Tibial nerve (tissue), 4 donors: ENCODE results near the gene MPND. TPM values are rescaled to one million over a fixed set of nuclear protein-coding genes. Genes with fewer than 3 reads are reported as not detected.

Source experiments
- DNase-seq, 2 donors: peaks; one replicate each; pipeline ENCODE4 v3.0.0-alpha.2; 2019; ENCODE audit warnings: low spot score in 2 of 2
- H3K27ac ChIP-seq, 4 donors: fragments of 200-600 bp; sonication (generic) in 3 of 4; one replicate each; pipeline ENCODE4 v1.5.1; 2017 to 2019; ENCODE audit warnings: mild to moderate bottlenecking in 1 of 4
- H3K27me3 ChIP-seq, 2 donors: fragments of 200-600 bp; sonication (generic) in 1 of 2; one replicate each; pipeline versions ENCODE4 v1.5.1 to v1.6.0; 2017 to 2019
- H3K36me3 ChIP-seq, 3 donors: fragments of 200-600 bp; sonication (generic); one replicate each; pipeline ENCODE4 v1.5.1; 2018 to 2019
- H3K4me1 ChIP-seq, 4 donors: fragments of 200-600 bp; sonication (generic) in 3 of 4; one replicate each; pipeline ENCODE4 v1.5.1; 2017 to 2019
- H3K4me3 ChIP-seq, 4 donors: fragments of 200-600 bp; sonication (generic) in 3 of 4; one replicate each; pipeline ENCODE4 v1.5.1; 2017 to 2019; ENCODE audit warnings: mild to moderate bottlenecking in 1 of 4, moderate library complexity in 1 of 4
- H3K9me3 ChIP-seq, 4 donors: fragments of 200-600 bp; sonication (generic) in 3 of 4; one replicate each; pipeline ENCODE4 v1.5.1; 2017 to 2019
- EP300 ChIP-seq, 2 donors: sonication (generic); formaldehyde crosslinking; IDR thresholded peaks; one replicate each; pipeline ENCODE4 v1.6.1; 2017; ENCODE audit warnings: antibody characterized with exemption in 2 of 2, mild to moderate bottlenecking in 1 of 2
- POLR2A ChIP-seq, 2 donors: fragments of 450-650 bp; IDR thresholded peaks; one replicate each; pipeline ENCODE4 v1.6.1; 2017; ENCODE audit warnings: antibody characterized with exemption in 2 of 2, mild to moderate bottlenecking in 2 of 2, moderate library complexity in 2 of 2
- WGBS, 2 donors: methylation state at CpG; one replicate each; pipeline ENCODE4 v1.1.5; 2018; 5-methylcytosine and 5-hydroxymethylcytosine counted together
- total RNA-seq, 4 donors: library from RNA; depleted of rRNA; stranded (reverse); fragments of >200 nt; gene quantifications; one replicate each; pipeline ENCODE4 v1.1.0, GENCODE V29; 2016
- TF ChIP-seq, protein P1 (sequence below), 5 experiments: fragments of 200-600 bp in 3 of 5; fragments of 450-650 bp in 2 of 5; sonication (generic) in 3 of 5; IDR thresholded peaks; one replicate each; pipeline ENCODE4 v1.5.1; 2016 to 2019; ENCODE audit warnings: antibody characterized with exemption in 5 of 5, mild to moderate bottlenecking in 3 of 5, moderate library complexity in 2 of 5

Gene MPND
- total RNA-seq, 4 donors from 2014 or later, result 2.2 to 13.2 (median 6.6) TPM

DNA sequence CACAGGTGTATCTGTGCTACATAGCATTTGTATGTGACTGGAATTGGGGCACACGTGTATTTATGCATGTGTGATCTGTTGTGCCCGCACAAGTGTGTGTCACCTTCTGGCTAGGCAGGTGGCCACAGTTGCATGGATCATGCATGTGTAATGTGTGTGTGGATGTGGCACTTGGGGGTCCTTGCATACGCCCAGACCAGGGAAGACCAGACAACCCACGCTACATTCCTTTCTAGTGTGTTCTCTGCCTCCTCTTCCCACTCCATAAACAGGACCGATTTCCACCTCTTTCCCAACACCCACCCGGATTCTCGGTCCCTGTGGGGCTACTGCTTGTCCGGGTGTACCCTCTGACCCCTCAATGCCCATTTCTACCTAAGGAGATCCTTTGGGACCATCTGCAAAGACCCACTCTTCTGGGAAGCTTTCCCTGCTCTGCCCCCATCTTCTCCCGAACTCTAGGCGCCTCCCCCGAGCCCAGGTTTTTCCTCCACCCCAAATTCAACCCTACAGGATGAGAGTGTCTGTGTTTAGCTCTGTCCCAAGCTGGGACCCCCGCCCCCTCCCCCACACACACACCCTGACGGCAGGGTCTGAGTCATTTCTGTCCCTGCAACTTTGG, 17.0 kb upstream of the MPND start:
- DNase-seq, result no peak
- H3K36me3 ChIP-seq, result no peaks in the 10 kb centered on the region
- peaks cover 0 to 14% (median 0%) of the 10 kb centered on the region in 4 donors for H3K9me3 ChIP-seq
- peaks cover 0 to 15% of the 10 kb centered on the region in 2 donors for H3K27me3 ChIP-seq
- TF ChIP-seq EP300 (IDR thresholded peaks at IDR 0.05) (no peak), POLR2A (IDR thresholded peaks at IDR 0.05) (no peak)
- TF ChIP-seq, protein P1, sequence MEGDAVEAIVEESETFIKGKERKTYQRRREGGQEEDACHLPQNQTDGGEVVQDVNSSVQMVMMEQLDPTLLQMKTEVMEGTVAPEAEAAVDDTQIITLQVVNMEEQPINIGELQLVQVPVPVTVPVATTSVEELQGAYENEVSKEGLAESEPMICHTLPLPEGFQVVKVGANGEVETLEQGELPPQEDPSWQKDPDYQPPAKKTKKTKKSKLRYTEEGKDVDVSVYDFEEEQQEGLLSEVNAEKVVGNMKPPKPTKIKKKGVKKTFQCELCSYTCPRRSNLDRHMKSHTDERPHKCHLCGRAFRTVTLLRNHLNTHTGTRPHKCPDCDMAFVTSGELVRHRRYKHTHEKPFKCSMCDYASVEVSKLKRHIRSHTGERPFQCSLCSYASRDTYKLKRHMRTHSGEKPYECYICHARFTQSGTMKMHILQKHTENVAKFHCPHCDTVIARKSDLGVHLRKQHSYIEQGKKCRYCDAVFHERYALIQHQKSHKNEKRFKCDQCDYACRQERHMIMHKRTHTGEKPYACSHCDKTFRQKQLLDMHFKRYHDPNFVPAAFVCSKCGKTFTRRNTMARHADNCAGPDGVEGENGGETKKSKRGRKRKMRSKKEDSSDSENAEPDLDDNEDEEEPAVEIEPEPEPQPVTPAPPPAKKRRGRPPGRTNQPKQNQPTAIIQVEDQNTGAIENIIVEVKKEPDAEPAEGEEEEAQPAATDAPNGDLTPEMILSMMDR (IDR thresholded peaks at IDR 0.05), result no peak
- H3K27ac ChIP-seq, result no peak overlapping the region
- 37 to 44% methylated on average over 12 to 13 of the region's 13 CpGs for WGBS, 2 donors
- H3K4me3 ChIP-seq, result no peak overlapping the region
- peaks cover 0 to 26% (median 9%) of the 10 kb centered on the region in 4 donors for H3K4me1 ChIP-seq

DNA sequence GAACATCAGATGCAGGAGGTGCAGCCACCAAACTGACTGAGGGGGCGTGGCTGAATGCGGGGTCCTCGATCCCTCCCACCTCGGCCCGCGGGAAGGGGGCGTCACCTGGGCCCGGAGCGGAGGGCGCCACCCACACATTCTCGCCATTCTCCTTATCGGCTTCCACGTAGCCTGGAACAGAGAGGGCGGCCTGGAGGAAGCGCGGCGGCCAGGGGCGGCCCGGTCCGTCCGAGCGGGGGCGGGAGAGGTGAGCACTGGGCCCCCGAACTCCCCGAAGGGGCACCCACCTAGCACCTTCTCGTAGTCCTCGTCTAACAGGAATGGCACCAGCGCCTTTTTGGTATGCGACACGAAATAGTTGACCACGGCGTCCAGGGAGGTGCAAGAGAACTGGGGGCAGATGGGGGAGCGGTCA, 16.5 kb upstream of the MPND start:
- Histone ChIP-seq H3K9me3 (peaks cover 0 to 9% (median 0%) of the 10 kb centered on the region in 4 donors), H3K4me1 (peaks cover 0 to 26% (median 9%) of the 10 kb centered on the region in 4 donors), H3K4me3 (peak overlapping the region in 1 of 4 donors; percentile 36), H3K36me3 (no peaks in the 10 kb centered on the region), H3K27me3 (peaks cover 0 to 15% of the 10 kb centered on the region in 2 donors), H3K27ac (no peak overlapping the region)
- DNase-seq, result no peak
- TF ChIP-seq, protein P1 (IDR thresholded peaks at IDR 0.05), result no peak
- TF ChIP-seq EP300 (IDR thresholded peaks at IDR 0.05), result no peak
- TF ChIP-seq POLR2A (IDR thresholded peaks at IDR 0.05), result no peak
- WGBS, 2 donors, result 5 to 7% methylated on average over 25 to 30 of the region's 33 CpGs

DNA sequence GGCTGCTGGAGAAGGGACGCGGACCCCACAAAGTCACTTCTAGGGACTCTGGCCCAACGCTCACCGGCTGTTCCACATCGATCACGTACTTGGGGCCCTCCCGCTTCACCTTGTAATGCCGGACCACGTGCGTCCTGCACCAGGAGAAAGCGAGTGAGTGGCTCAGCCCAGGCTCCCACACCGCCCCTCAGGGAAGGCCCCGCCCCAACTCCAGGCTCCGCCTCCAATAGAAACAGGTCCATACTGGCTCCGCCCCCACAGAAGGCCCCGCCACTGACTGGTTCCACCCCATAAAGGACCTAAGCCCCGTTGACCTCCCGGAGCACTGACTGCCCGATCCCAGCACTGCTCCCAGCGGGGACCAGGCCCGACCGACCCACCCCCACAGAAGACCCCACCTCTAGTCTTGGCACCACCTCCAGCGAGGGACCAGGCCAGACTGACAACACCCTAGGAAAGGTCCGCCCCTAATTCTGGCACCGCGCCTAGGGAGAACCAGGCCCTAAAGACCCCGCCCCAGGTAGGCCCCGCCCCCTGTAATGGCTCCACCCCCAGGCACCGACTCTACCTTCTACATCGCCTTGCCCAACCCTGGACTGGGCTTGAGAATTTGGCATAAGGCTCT, 16.0 kb upstream of the MPND start:
- no peaks in the 10 kb centered on the region for H3K36me3 ChIP-seq
- TF ChIP-seq, protein P1 (IDR thresholded peaks at IDR 0.05), result no peak
- no peak for TF ChIP-seq POLR2A (IDR thresholded peaks at IDR 0.05)
- peaks cover 0 to 15% of the 10 kb centered on the region in 2 donors for H3K27me3 ChIP-seq
- peaks cover 0 to 6% (median 0%) of the 10 kb centered on the region in 4 donors for H3K9me3 ChIP-seq
- no peak overlapping the region for H3K27ac ChIP-seq
- WGBS, 2 donors, result 3 to 5% methylated on average over 22 to 30 of the region's 30 CpGs
- H3K4me1 ChIP-seq, result peaks cover 0 to 26% (median 9%) of the 10 kb centered on the region in 4 donors
- DNase-seq, result peak; percentile 19 to 56
- H3K4me3 ChIP-seq, result peak overlapping the region; percentile 20 to 36 (median 22)

DNA sequence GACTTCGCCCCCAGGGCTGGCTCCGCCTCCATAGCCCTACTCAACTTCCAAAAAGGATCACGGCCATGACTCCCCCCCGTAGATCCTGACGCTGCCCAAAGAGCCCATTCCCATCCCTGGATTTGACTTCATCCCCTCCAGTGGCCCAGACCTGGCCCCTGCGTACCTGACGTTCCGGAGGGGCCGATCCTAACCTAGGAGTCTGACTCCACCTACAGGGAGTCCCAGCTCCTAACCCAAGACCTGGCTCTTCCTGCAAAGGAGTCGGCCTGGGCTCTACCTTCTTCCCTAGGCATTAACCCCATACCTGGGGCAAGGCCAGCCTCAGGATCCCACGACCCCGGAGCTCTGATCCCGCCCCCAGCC, 15.5 kb upstream of the MPND start:
- WGBS, 2 donors, result 10 to 11% methylated on average over 13 of the region's 13 CpGs
- Histone ChIP-seq H3K27me3 (peaks cover 0 to 15% of the 10 kb centered on the region in 2 donors), H3K4me3 (peak overlapping the region; percentile 20 to 36 (median 22)), H3K27ac (no peak overlapping the region), H3K4me1 (peaks cover 0 to 26% (median 9%) of the 10 kb centered on the region in 4 donors), H3K9me3 (peaks cover 0 to under 1% (median 0%) of the 10 kb centered on the region in 4 donors), H3K36me3 (no peaks in the 10 kb centered on the region)
- no peak for DNase-seq
- TF ChIP-seq POLR2A (IDR thresholded peaks at IDR 0.05) (no peak), EP300 (IDR thresholded peaks at IDR 0.05) (no peak)
- TF ChIP-seq, protein P1 (IDR thresholded peaks at IDR 0.05), result no peak
